Limb (tissue), 2 donors: ENCODE measurements around the gene RALGAPA2.

Experiments
- DNase-seq, 2 donors: peaks; one replicate each; pipeline ENCODE4 v3.0.0-alpha.2; 2016; ENCODE audit errors: extremely low spot score in 2 of 2

The RALGAPA2 gene

DNA sequence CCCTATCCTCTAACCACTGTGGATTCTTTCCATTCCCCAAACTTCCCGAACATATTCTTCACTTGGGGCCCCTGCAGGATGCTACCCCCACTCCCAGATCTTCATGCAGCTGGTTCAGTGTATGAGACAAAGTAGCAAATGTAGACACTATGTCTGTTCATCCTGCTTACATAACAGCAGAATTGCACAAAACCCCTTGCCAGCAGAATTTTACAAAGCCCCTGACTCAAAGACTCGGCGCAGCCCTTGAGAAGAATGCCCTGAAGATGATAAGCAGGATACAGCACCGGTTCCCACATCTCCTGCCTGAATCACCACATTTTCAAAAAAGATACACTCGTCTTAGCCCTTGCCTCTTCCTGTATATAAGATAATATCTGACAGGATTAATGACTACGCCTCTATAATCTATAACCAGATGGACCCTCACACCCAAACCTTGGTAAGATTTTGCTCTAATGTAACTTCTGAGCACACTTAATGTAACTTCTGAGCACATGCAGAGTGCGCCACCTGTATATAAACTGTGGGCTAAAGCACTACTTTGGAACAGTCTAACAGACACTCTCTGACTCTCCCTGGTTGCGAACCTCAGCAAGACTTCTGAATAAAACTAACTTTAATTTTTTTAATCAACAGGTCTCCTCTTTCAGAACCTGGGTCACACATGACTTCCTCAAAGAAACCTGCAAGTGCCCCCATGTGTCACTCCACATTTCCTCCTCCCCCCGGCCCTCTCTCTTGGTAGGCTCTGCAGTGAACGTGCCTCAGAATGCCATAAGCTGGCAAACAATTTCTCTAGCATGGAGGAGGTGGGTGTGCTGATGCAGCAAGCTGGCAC lies 28.7 kb downstream of the RALGAPA2 start:
- no peak for DNase-seq

- no peak for DNase-seq
Observed at GRCh38 chr20:20683020-20683419, 29.4 kb downstream of the RALGAPA2 start.

GRCh38 chr20:20680991-20681508 lies 31.4 kb downstream of the RALGAPA2 start:
- no peak for DNase-seq

DNA sequence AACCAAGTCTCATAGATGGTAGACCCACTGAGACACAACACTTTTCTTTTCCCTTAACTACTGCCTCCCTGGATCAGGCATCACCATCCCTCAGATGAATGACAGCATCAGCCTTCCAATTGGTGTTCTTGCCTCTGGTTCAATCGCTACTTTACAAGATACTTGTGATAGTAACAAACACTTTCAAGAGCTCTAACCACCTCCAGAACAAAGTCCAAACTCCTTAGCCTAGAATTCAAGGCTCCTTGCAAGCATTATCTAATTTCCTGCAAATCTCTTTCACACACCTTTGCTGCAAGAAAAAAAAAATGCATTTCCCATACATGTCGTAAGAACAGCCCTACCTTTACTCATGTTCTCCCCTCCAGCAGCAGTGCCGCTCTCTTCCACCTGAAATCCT lies 33.1 kb downstream of the RALGAPA2 start:
- DNase-seq: no peak

GRCh38 chr20:20677186-20677585 lies 35.3 kb downstream of the RALGAPA2 start:
- no peak for DNase-seq

- no peak for DNase-seq
Observed at GRCh38 chr20:20668639-20669038, 43.8 kb downstream of the RALGAPA2 start.

DNA sequence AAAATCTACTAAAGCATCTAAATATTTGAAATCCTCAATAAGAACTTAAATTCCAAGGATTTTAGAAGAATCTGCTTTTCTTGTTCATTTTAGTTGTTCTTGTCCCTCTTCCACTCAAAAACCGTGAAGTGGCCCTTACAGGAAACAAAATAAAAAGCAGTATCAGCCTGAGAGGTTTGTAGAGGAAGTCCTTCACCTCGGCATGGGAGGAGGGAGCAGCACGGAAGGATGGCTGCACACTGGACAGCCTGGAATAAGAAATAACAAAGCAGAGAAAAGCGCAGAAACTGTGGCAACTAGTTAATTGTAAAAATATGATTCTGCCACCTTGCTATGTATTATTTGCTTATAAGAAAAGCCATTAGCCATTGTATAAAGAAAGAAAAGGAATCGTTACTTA lies 46.1 kb downstream of the RALGAPA2 start:
- DNase-seq: no peak

GRCh38 chr20:20665606-20666332 lies 46.7 kb downstream of the RALGAPA2 start:
- no peak for DNase-seq

- DNase-seq: peak in 1 of 2 donors; percentile 32
Observed at GRCh38 chr20:20664795-20665589, 47.5 kb downstream of the RALGAPA2 start.

GRCh38 chr20:20663841-20664240 lies 48.6 kb downstream of the RALGAPA2 start:
- no peak for DNase-seq

GRCh38 chr20:20658871-20659431 lies 53.5 kb downstream of the RALGAPA2 start:
- no peak for DNase-seq

GRCh38 chr20:20658123-20658522 lies 54.3 kb downstream of the RALGAPA2 start:
- no peak for DNase-seq

DNA sequence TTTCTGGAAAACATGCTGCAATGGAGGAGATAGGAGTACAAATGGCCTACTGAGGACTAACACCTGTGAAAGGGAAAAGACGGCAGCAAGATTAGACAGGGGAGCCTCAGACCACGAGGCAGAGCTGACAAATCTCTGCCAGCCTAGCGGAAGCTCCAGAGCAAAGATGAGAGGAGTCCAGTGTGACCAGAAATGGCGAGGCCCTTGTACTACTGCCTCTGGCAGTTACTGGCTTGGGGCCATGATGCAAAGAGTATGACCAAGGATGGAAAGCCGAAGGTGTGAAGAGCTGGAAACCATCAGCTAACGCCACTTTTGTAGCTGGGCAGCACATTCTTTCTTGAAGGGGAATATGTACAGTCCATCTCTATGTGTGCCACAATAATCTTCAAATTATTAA lies 55.4 kb downstream of the RALGAPA2 start:
- no peak for DNase-seq

DNA sequence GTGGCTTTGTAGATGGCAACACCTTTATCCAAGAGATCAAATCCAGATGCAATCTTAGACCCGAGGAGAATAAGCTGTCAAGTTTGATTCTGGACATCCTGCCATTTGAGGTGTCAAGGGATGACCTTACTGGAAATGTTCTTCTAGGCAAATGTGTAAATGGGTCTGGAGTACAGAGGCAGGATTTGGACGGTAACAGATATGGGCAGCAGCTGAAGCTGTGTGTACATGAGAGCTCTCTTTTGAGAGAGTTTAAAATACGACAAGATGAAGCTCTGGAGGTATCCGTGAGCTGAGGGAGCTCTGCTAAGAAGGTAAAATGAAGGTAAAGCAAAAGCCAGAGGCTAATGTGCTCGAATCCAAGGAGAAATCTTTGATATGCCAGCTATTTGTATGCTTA lies 56.6 kb downstream of the RALGAPA2 start:
- no peak for DNase-seq

- no peak for DNase-seq
Observed at GRCh38 chr20:20649945-20650344, 62.5 kb downstream of the RALGAPA2 start.

- DNase-seq: no peak
Observed at GRCh38 chr20:20643927-20644326, 68.5 kb downstream of the RALGAPA2 start.

DNA sequence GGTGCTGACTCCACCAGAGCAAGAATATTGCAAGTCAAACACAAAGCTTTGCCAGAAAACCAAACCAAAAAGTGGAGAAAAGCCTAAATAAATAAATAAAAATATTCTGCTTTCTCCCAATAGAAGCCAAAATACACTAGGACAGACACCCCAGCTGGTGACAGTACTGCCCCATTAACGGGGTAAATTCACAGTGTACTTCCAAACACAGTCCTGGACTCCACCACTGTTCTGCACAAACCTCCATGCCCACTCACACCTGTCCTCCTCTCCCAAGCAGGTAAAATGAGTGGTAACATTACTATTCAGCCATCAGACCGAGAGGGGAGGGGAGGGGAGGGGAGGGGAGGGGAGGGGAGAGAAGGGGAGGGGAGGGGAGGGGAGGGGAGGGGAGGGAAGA lies 70.7 kb downstream of the RALGAPA2 start:
- no peak for DNase-seq

DNA sequence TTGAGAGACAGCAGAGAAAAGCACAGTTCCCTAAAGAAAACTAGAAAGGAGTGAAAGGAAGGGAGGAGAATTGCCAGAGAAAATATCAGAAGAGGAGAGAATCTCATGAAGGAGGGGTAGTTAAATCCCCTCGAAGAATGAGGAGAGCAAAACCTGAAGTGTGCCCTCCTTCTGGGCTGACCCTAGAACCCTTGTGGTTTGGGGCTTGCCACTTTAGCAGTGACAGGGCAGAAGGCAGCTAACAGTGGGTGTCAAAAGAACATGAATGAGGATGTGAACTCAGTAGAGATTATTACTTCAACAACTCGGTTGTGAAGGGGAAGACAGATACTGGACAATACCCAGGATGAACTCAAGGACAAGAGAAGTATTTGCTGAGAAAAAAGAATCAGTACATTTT lies 73.6 kb downstream of the RALGAPA2 start:
- DNase-seq: no peak

DNA sequence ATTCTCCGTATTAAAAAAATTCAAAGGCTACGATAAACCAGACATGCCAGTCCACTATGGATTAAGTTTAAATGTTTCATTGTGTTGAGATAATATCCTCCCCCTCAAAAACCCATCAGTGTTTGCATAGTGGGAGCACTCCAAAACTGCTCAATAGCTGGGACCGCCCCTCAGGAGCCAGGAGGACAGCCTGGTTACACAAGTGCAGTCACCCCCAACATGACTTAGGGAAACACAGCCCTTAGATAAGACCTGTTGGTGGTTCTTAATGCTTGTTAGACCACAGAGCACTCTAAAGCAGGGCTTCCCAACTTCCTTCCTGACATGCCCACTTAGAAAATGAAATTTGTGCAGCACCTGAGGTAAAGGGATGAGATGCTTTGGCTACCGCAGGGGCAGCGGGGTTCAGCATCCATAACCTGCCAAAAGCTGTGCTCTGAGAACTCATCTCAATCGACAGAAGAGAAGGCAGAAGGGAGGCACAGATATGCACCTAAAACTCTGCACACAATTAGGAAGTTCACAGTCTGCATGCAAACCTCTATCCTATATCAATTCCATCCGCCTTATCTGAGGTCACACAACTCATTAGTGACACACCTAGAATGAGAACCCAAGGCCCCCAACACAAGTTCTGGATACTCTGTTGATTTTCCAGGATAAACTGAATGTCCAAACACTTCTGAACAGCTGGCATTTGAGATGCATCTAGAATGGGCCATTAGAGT lies 74.3 kb downstream of the RALGAPA2 start:
- DNase-seq: no peak

GRCh38 chr20:20635006-20635405 lies 77.4 kb downstream of the RALGAPA2 start:
- DNase-seq: no peak

GRCh38 chr20:20632644-20633043 lies 79.8 kb downstream of the RALGAPA2 start:
- no peak for DNase-seq
